Activated naive CD4-positive, alpha-beta T cell treated with anti-CD3 and anti-CD28 coated beads, Interleukin-2, amount 50 U/mL, for 72 hours (primary cell): ENCODE results near the gene HNF1A. TPM values are rescaled to one million over a fixed set of nuclear protein-coding genes. Genes with fewer than 3 reads are reported as not detected.

Source experiments
- ATAC-seq, 2 donors: fragments of 150-1000 bp; cut with Tn5 transposase; 2 replicates each; pipeline ENCODE4 v1.10.0; 2021; ENCODE audit warnings: mild to moderate bottlenecking in 2 of 2, moderate library complexity in 2 of 2
- DNase-seq, 2 donors: peaks; one replicate each; pipeline ENCODE4 v3.0.0; 2021 to 2022; ENCODE audit warnings: low spot score in 2 of 2
- H3K27ac Mint-ChIP-seq, 2 donors: one replicate each; pipeline ENCODE4 v1.8.0; 2022; ENCODE audit warnings: mild to moderate bottlenecking in 2 of 2, mixed read lengths in 2 of 2
- H3K36me3 Mint-ChIP-seq, 2 donors: one replicate each; pipeline ENCODE4 v1.8.0; 2022; ENCODE audit warnings: mixed read lengths in 2 of 2
- H3K9me3 Mint-ChIP-seq, 2 donors: one replicate each; pipeline ENCODE4 v1.8.0; 2022; ENCODE audit warnings: mixed read lengths in 2 of 2
- total RNA-seq, 2 donors: library from RNA; stranded (reverse); gene quantifications; one replicate each; pipeline ENCODE4 v1.2.3, GENCODE V29; 2022

The HNF1A gene
- total RNA-seq, 2 donors from 2014 or later: not detected

- DNase-seq (no peak), ATAC-seq (no peak)
- Mint-ChIP-seq H3K9me3 (peaks cover 10 to 13% of the 10 kb centered on the region in 2 donors), H3K27ac (no peak overlapping the region), H3K36me3 (no peaks in the 10 kb centered on the region)
Measured at GRCh38 chr12:120996133-120996746, 17.9 kb downstream of the HNF1A start.

- Mint-ChIP-seq H3K9me3 (peaks cover 10 to 13% of the 10 kb centered on the region in 2 donors), H3K36me3 (no peaks in the 10 kb centered on the region), H3K27ac (peak overlapping the region in 1 of 2 donors; percentile 10)
- ATAC-seq (no peak), DNase-seq (no peak)
Measured at GRCh38 chr12:120997448-120997847, 19.1 kb downstream of the HNF1A start.

GRCh38 chr12:120998435-120998834 is 20.1 kb downstream of the HNF1A start:
- H3K36me3 Mint-ChIP-seq: no peaks in the 10 kb centered on the region
- ATAC-seq (no peak), DNase-seq (no peak)
- no peak overlapping the region for H3K27ac Mint-ChIP-seq
- H3K9me3 Mint-ChIP-seq: peaks cover 10 to 13% of the 10 kb centered on the region in 2 donors

GRCh38 chr12:120999191-121000120 is 21.1 kb downstream of the HNF1A start:
- ATAC-seq (no peak), DNase-seq (no peak)
- H3K9me3 Mint-ChIP-seq: peaks cover 10 to 13% of the 10 kb centered on the region in 2 donors
- H3K27ac Mint-ChIP-seq: peak overlapping the region; percentile 45 to 51
- peaks cover 0 to 4% of the 10 kb centered on the region in 2 donors for H3K36me3 Mint-ChIP-seq

GRCh38 chr12:121000530-121000929 is 22.2 kb downstream of the HNF1A start:
- peaks cover under 1 to 3% of the 10 kb centered on the region in 2 donors for H3K9me3 Mint-ChIP-seq
- peak in 1 of 2 donors; percentile 16 for ATAC-seq
- no peak overlapping the region for H3K27ac Mint-ChIP-seq
- DNase-seq: no peak
- peaks cover 4 to 8% of the 10 kb centered on the region in 2 donors for H3K36me3 Mint-ChIP-seq

- peaks cover 6 to 8% of the 10 kb centered on the region in 2 donors for H3K36me3 Mint-ChIP-seq
- H3K27ac Mint-ChIP-seq: no peak overlapping the region
- DNase-seq: no peak
- no peaks in the 10 kb centered on the region for H3K9me3 Mint-ChIP-seq
- ATAC-seq: no peak
Measured at GRCh38 chr12:121001060-121001459, 22.7 kb downstream of the HNF1A start.

- DNase-seq (no peak), ATAC-seq (no peak)
- no peaks in the 10 kb centered on the region for H3K9me3 Mint-ChIP-seq
- H3K36me3 Mint-ChIP-seq: peaks cover 6 to 8% of the 10 kb centered on the region in 2 donors
- peak overlapping the region in 1 of 2 donors; percentile 68 for H3K27ac Mint-ChIP-seq
Measured at GRCh38 chr12:121001841-121002483, 23.6 kb downstream of the HNF1A start.

- ATAC-seq: no peak
- DNase-seq: no peak
- Mint-ChIP-seq H3K9me3 (no peaks in the 10 kb centered on the region), H3K27ac (no peak overlapping the region), H3K36me3 (peaks cover 6 to 8% of the 10 kb centered on the region in 2 donors)
Measured at GRCh38 chr12:121003650-121004049, 25.3 kb downstream of the HNF1A start.

- Mint-ChIP-seq H3K27ac (peak overlapping the region; percentile 45 to 91), H3K36me3 (peaks cover 6 to 13% of the 10 kb centered on the region in 2 donors), H3K9me3 (no peaks in the 10 kb centered on the region)
- DNase-seq: no peak
- no peak for ATAC-seq
Measured at GRCh38 chr12:121004253-121004815, 26.0 kb downstream of the HNF1A start.

- peak overlapping the region; percentile 49 to 91 for H3K27ac Mint-ChIP-seq
- ATAC-seq (peak; percentile 71 to 79), DNase-seq (peak; percentile 62 to 69)
- no peaks in the 10 kb centered on the region for H3K9me3 Mint-ChIP-seq
- peaks cover 6 to 13% of the 10 kb centered on the region in 2 donors for H3K36me3 Mint-ChIP-seq
Measured at GRCh38 chr12:121005346-121005815, 27.0 kb downstream of the HNF1A start.

GRCh38 chr12:121008347-121009098 is 30.2 kb downstream of the HNF1A start:
- Mint-ChIP-seq H3K36me3 (peaks cover 15 to 20% of the 10 kb centered on the region in 2 donors), H3K9me3 (no peaks in the 10 kb centered on the region), H3K27ac (peak overlapping the region in 1 of 2 donors; percentile 44)
- ATAC-seq (no peak), DNase-seq (no peak)

- ATAC-seq (no peak), DNase-seq (no peak)
- Mint-ChIP-seq H3K36me3 (peaks cover 12 to 15% of the 10 kb centered on the region in 2 donors), H3K27ac (no peak overlapping the region), H3K9me3 (no peaks in the 10 kb centered on the region)
Measured at GRCh38 chr12:121009741-121010140, 31.4 kb downstream of the HNF1A start.

- Mint-ChIP-seq H3K9me3 (no peaks in the 10 kb centered on the region), H3K27ac (no peak overlapping the region), H3K36me3 (peaks cover 13 to 15% of the 10 kb centered on the region in 2 donors)
- no peak for ATAC-seq
- DNase-seq: no peak
Measured at GRCh38 chr12:121010860-121011259, 32.5 kb downstream of the HNF1A start.

- Mint-ChIP-seq H3K27ac (peak overlapping the region in 1 of 2 donors; percentile 18), H3K9me3 (no peaks in the 10 kb centered on the region), H3K36me3 (peaks cover 20 to 21% of the 10 kb centered on the region in 2 donors)
- DNase-seq (no peak), ATAC-seq (no peak)
Measured at GRCh38 chr12:121011820-121012219, 33.5 kb downstream of the HNF1A start.

GRCh38 chr12:121013715-121014114 is 35.4 kb downstream of the HNF1A start:
- peak overlapping the region in 1 of 2 donors; percentile 58 for H3K27ac Mint-ChIP-seq
- no peak for ATAC-seq
- peaks cover 20 to 21% of the 10 kb centered on the region in 2 donors for H3K36me3 Mint-ChIP-seq
- no peak for DNase-seq
- no peaks in the 10 kb centered on the region for H3K9me3 Mint-ChIP-seq
